ENCODE results near the gene PERP. TPM values are rescaled to one million over a fixed set of nuclear protein-coding genes. Genes with fewer than 3 reads are reported as not detected.

Gene PERP
- total and polyA plus RNA-seq, 2 of the 8 experiments (the other 6 are each of a cell fraction or from before 2014, with no cell fraction given), result 21.0 to 26.7 TPM

DNA sequence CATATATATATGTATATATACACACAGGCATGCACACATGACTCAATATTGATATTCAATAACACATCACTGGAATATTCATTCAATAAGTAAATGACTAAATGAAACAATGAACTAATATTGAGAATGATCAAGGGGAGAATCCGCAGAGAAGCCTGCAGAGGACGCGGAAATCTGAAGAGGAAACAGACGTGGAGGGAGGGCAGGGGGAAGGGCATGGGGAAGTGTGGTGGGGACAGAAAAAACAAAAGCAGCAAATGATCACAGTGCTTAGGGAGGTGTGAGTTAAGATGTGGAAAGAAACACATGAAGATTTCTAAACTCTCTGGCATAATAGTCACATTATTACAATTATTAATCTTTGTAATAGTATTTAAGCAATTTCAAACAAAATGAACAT is 14.5 kb downstream of the PERP start:
- no peaks in the 10 kb centered on the region for H3K27me3 ChIP-seq (replicated peaks in 1 of 4; ENCODE audit: control insufficient read depth in 3 of 4, extremely low read depth in 1 of 4, insufficient read depth in 3 of 4, low read length in 3 of 4)
- no peak overlapping the region for H4K5ac ChIP-seq (ENCODE audit: insufficient read length, low read depth, low read length)
- H3K14ac ChIP-seq (ENCODE audit: insufficient read length), result no peak overlapping the region
- H3K56ac ChIP-seq (replicated peaks; ENCODE audit: insufficient read length, low read depth, low read length), result no peak overlapping the region
- H2BK15ac ChIP-seq (ENCODE audit: low read length), result no peak overlapping the region
- FAIRE-seq (no peak), DNase-seq (ENCODE audit: low read depth in 1 of 2, low spot score in 2 of 2) (no peak)
- no peak overlapping the region for H3K9ac ChIP-seq (replicated peaks in 1 of 4; ENCODE audit: extremely low read depth in 1 of 4, low read depth in 3 of 4, low read length in 3 of 4)
- H3K23ac ChIP-seq (ENCODE audit: insufficient read length), result no peak overlapping the region
- ChIA-PET CTCF (ENCODE audit: partially characterized antibody) (interaction anchor here (0.7 to 1.0 kb wide), 2 partner anchors 29 to 58 kb away, joined by 3 read pairs; no protein-coding TSS in a partner anchor), POLR2A (ENCODE audit: partially characterized antibody) (no interaction called here)
- H3K18ac ChIP-seq (ENCODE audit: extremely low read depth, low read length), result no peak overlapping the region
- H4K91ac ChIP-seq (replicated peaks; ENCODE audit: insufficient read length, low read length), result no peak overlapping the region
- H3K27ac ChIP-seq (ENCODE audit: low read depth, low read length), result no peak overlapping the region
- H2BK5ac ChIP-seq (ENCODE audit: low read depth, low read length), result no peak overlapping the region
- H3K4ac ChIP-seq (replicated peaks; ENCODE audit: insufficient read length, low read depth, low read length), result no peak overlapping the region
- H3K4me2 ChIP-seq (ENCODE audit: insufficient read depth in 1 of 2, low read depth in 2 of 2, low read length in 2 of 2), result no peak overlapping the region
- H3K79me1 ChIP-seq (ENCODE audit: low read depth, low read length), result no peaks in the 10 kb centered on the region
- no peak overlapping the region for H4K8ac ChIP-seq (ENCODE audit: extremely low read depth, insufficient read depth, low read length)
- H3K4me1 ChIP-seq (replicated peaks in 1 of 4; ENCODE audit: control insufficient read depth in 3 of 4, insufficient read depth in 4 of 4, low read length in 3 of 4), result peaks cover 0 to 4% (median 2%) of the 10 kb centered on the region in 4 experiments; a peak in 4 of 7 replicates
- no peak overlapping the region for H2BK20ac ChIP-seq (ENCODE audit: low read length)
- 74% methylated on average over 4 of the region's 4 CpGs; no CpG with 5 or more reads in 1 of the 2 experiments for WGBS, 2 experiments (ENCODE audit: extremely low coverage in 1 of 2, insufficient coverage in 1 of 2, insufficient read length in 1 of 2, insufficient replicate concordance in 2 of 2, low coverage in 1 of 2, low lambda C conversion rate in 2 of 2, missing lambda C conversion rate in 1 of 2)
- no peak for TF ChIP-seq KDM5A (IDR thresholded peaks at IDR 0.05; ENCODE audit: low read length)
- no peak for TF ChIP-seq NANOG (IDR thresholded peaks at IDR 0.05; ENCODE audit: insufficient read depth, low read depth, low read length, poor library complexity, severe bottlenecking)
- TF ChIP-seq ASH2L (IDR thresholded peaks at IDR 0.05; ENCODE audit: low read length), result no peak
- no peaks in the 10 kb centered on the region for H3K9me3 ChIP-seq (ENCODE audit: insufficient read depth in 2 of 2, low read depth in 1 of 2, low read length in 1 of 2)
- no peaks in the 10 kb centered on the region for H4K20me1 ChIP-seq (replicated peaks in 1 of 2; ENCODE audit: control insufficient read depth in 1 of 2, insufficient read depth in 2 of 2, low read length in 2 of 2)
- H2BK120ac ChIP-seq (replicated peaks; ENCODE audit: low read depth, low read length), result no peak overlapping the region
- peaks cover 0 to 20% (median 2%) of the 10 kb centered on the region in 4 experiments; a peak in 5 of 8 replicates for H3K36me3 ChIP-seq (ENCODE audit: control insufficient read depth in 2 of 4, insufficient read depth in 4 of 4, low read length in 3 of 4)
- H3K4me3 ChIP-seq (ENCODE audit: extremely low read depth in 1 of 4, insufficient read depth in 2 of 4, low read depth in 3 of 4, low read length in 4 of 4), result no peak overlapping the region
- H3K79me2 ChIP-seq (ENCODE audit: control insufficient read depth in 1 of 2, insufficient read depth in 2 of 2, low read length in 2 of 2), result no peaks in the 10 kb centered on the region
- no peak overlapping the region for H2BK12ac ChIP-seq (ENCODE audit: low read depth, low read length)
- no peak overlapping the region for H2AK5ac ChIP-seq (ENCODE audit: low read depth, low read length)
- H3K23me2 ChIP-seq (ENCODE audit: low read depth, low read length), result no peaks in the 10 kb centered on the region
- no peak overlapping the region for H2AFZ ChIP-seq (ENCODE audit: low read length)
